HG02884 (cell line): ENCODE data around the gene RRM1.
"Not testable (repeated sequence)": the region's sequence is repeated elsewhere in the genome, so short reads cannot be mapped to it uniquely, and the experiment has no call there.

Experiments used
- ATAC-seq: cut with Tn5 transposase; IDR thresholded peaks from one replicate; pipeline ENCODE4 v1.9.1; 2021; ENCODE audit warnings: mild to moderate bottlenecking, moderate library complexity; ENCODE audit not compliant: unreplicated experiment

RRM1 gene

GRCh38 chr11:4134806-4135205 is 40.2 kb downstream of the RRM1 start:
- no peak for ATAC-seq

GRCh38 chr11:4138497-4138896 is 43.9 kb downstream of the RRM1 start:
- no peak for ATAC-seq

- ATAC-seq, result no peak
Measured at GRCh38 chr11:4140067-4140636, 45.6 kb downstream of the RRM1 start.

GRCh38 chr11:4146070-4146771 is 51.6 kb downstream of the RRM1 start:
- no peak for ATAC-seq

GRCh38 chr11:4146772-4147098 is 52.1 kb downstream of the RRM1 start:
- ATAC-seq, result no peak

- ATAC-seq, result no peak
Measured at GRCh38 chr11:4154503-4154902, 59.9 kb downstream of the RRM1 start.

- ATAC-seq, result no peak
Measured at GRCh38 chr11:4156571-4156970, 62.0 kb downstream of the RRM1 start.

- not testable (repeated sequence) for ATAC-seq
Measured at GRCh38 chr11:4158818-4159217, 64.2 kb downstream of the RRM1 start.

GRCh38 chr11:4161305-4161704 is 66.7 kb downstream of the RRM1 start:
- no peak for ATAC-seq

GRCh38 chr11:4164884-4165590 is 70.4 kb downstream of the RRM1 start:
- no peak for ATAC-seq

- no peak for ATAC-seq
Measured at GRCh38 chr11:4167292-4167691, 72.7 kb downstream of the RRM1 start.

GRCh38 chr11:4167758-4168157 is 73.2 kb downstream of the RRM1 start:
- no peak for ATAC-seq

GRCh38 chr11:4175620-4176350 is 81.2 kb downstream of the RRM1 start:
- ATAC-seq, result not testable (repeated sequence)

GRCh38 chr11:4178813-4179662 is 84.4 kb downstream of the RRM1 start:
- ATAC-seq, result no peak

- no peak for ATAC-seq
Measured at GRCh38 chr11:4180441-4181183, 86.0 kb downstream of the RRM1 start.

GRCh38 chr11:4181782-4182721 is 87.5 kb downstream of the RRM1 start:
- peak; percentile 71 for ATAC-seq

- ATAC-seq, result no peak
Measured at GRCh38 chr11:4183410-4184057, 88.9 kb downstream of the RRM1 start.

- no peak for ATAC-seq
Measured at GRCh38 chr11:4184163-4184916, 89.7 kb downstream of the RRM1 start.
